NCI-H460 (cell line): ENCODE measurements around the gene GADD45G. TPM values are rescaled to one million over a fixed set of nuclear protein-coding genes. Genes with fewer than 3 reads are reported as not detected.

Experiments
- DNase-seq: peaks from one replicate; pipeline ENCODE4 v3.0.0-alpha.2; 2016; ENCODE audit warnings: low read depth; ENCODE audit errors: extremely low read depth
- total RNA-seq: library from RNA; depleted of rRNA; stranded (reverse); fragments of >200 nt; shearing (Covaris generic); gene quantifications from 2 replicates; pipeline ENCODE4 v1.2.3, GENCODE V29; 2014

The GADD45G gene
- total RNA-seq, 1 experiment from 2014 or later, result 3.4 TPM

GRCh38 chr9:89592213-89592815, 12.5 kb upstream of the GADD45G start:
- DNase-seq, result no peak

DNA sequence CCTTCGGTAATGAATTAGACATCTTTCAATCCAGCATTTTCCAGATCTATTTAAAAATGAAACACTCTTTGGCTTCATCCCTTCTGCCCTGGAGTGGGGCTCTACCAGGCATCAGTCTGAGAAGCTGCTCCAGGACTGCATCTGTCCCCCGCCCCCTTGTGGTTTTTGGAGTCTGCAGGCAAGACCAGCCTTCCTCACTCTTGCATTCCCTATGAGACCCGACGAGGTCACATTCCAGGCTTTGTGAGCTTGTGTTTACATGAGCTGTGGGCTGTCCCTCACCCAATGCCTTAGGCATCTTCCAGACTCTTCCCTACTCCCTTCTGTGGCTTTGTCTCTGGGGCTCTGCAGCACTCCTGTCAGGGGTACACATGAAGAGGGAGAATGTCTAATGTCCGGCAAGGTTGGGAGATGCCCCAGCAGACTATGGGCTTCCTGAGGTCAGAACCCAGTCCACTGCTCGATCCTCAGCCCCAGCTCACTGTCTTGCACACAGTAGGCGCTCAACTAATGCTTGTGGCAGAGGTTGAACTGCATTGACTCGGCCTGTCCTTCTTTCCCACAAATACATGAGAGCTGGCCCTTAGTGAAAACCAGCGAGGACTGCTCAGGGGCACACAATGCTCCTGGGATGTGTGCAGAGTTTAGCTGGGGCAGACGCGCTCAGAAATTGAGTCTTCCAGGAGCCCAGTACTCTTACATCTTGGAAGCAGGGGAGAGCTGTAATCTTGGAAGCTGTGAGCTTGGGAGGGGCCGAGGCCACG, 11.7 kb upstream of the GADD45G start:
- DNase-seq, result no peak

- DNase-seq, result peak; percentile 51
Observed at GRCh38 chr9:89593727-89594427, 10.9 kb upstream of the GADD45G start.

GRCh38 chr9:89594811-89595550, 9.8 kb upstream of the GADD45G start:
- DNase-seq, result no peak

GRCh38 chr9:89595646-89596045, 9.2 kb upstream of the GADD45G start:
- no peak for DNase-seq

- no peak for DNase-seq
Observed at GRCh38 chr9:89596937-89597555, 7.8 kb upstream of the GADD45G start.

GRCh38 chr9:89597711-89598362, 7.0 kb upstream of the GADD45G start:
- DNase-seq, result peak; percentile 75

DNA sequence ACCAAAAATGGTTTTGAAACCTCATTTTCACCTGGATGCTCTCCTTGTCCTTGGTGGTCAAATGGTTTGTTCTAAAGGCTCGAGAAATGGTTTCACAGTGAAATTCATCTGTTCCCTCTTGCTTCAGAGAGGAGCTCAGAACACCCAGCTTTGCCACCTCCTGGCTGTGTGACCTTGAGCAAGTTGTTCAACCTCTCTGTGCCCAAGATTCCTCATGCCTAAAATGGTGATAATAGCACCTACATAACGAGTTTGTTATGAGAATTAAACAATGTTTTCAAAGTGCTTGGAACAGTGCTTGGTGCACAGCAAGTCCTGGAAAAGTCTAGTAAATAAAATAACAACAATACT, 6.5 kb upstream of the GADD45G start:
- DNase-seq, result no peak

DNA sequence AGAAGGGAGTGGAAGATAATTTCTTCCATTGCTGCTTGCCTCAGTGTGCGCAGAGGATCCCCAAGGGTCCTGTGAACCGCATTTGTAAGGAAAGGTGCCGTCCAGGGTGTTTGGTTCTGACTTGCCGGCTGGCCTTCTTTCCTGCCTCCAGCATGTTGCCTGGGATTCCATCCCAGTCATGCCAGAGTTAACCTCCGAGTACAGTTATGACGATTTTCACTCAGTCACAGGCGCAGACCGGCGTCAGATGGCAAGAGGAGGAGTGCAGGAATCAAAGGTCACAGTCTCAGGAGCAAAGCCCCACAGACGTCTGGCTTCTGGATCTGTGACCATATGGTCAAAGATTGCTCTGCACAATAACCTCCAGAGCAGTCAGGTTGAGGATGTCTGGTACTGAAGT, 5.9 kb upstream of the GADD45G start:
- no peak for DNase-seq

- DNase-seq, result no peak
Observed at GRCh38 chr9:89600831-89601230, 4.0 kb upstream of the GADD45G start.

- no peak for DNase-seq
Observed at GRCh38 chr9:89601306-89601705, 3.5 kb upstream of the GADD45G start.

GRCh38 chr9:89601856-89602562, 2.8 kb upstream of the GADD45G start:
- no peak for DNase-seq

GRCh38 chr9:89602978-89603766, 1.6 kb upstream of the GADD45G start:
- peak; percentile 85 for DNase-seq

DNA sequence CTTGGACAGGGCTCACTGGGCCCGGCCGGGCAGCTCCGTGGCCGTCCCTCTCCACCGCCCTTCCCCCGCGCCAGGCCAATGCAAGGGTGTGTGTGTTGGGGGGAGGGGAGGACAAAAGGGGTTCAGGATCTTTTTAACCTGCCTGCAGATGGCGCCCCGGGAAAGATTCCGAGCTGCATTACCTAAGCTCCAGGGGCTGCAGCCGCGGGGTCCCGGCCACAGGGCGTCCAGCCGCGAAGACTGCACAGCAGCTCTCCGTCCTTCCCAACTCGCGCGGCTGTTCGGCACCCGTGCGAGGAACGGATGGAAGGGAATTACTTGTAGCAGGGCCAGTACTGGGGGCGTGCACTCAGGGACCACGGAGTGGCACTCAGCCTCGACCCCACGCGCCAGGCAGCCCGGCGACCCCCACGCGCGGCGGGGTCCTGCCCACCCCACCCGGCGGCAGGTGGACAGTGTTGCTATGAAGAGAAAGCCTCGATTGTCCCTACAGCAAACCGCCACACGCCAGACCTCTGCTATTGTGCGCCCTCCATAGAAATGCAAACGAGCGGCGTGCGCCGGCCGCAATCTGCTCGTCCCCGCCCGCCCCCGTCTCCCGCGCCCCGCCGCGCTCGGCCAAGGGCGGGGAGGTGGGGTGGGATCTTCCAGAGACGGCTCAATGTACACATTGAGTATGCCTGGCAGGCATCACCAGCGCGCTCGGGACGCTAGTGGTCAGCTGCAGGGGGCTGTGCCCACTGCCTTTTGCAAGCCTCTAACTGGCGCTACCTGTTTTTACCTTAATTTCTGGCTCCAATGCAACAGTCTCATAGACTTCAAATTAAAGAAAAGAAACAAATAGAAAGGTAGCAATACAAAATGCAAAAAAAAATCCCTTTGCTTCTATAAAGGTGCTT, 796 bp upstream of the GADD45G start:
- peak; percentile 70 for DNase-seq

DNA sequence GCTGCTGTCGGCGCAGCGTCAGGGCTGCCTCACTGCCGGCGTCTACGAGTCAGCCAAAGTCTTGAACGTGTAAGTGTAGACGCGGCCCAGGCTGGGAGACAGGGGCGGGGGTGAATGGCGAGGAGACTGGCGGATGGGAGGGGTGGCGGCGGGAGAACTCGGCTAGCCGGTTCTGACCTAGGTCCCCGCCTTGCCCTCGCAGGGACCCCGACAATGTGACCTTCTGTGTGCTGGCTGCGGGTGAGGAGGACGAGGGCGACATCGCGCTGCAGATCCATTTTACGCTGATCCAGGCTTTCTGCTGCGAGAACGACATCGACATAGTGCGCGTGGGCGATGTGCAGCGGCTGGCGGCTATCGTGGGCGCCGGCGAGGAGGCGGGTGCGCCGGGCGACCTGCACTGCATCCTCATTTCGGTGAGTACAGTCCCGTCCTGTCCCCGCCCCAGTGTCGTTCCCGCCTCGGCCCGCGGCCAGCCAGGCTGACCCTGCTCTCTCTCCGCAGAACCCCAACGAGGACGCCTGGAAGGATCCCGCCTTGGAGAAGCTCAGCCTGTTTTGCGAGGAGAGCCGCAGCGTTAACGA, 745 bp downstream of the GADD45G start:
- peak; percentile 50 for DNase-seq

DNA sequence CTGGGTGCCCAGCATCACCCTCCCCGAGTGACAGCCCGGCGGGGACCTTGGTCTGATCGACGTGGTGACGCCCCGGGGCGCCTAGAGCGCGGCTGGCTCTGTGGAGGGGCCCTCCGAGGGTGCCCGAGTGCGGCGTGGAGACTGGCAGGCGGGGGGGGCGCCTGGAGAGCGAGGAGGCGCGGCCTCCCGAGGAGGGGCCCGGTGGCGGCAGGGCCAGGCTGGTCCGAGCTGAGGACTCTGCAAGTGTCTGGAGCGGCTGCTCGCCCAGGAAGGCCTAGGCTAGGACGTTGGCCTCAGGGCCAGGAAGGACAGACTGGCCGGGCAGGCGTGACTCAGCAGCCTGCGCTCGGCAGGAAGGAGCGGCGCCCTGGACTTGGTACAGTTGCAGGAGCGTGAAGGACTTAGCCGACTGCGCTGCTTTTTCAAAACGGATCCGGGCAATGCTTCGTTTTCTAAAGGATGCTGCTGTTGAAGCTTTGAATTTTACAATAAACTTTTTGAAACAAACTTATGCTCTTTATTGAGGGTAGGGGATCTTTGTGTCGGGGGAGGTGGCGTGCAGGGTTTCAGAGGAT, 1.3 kb downstream of the GADD45G start:
- peak; percentile 79 for DNase-seq
